Tibial nerve (tissue), 4 donors: Measurements from ENCODE around the gene GULP1. TPM values are rescaled to one million over a fixed set of nuclear protein-coding genes. Genes with fewer than 3 reads are reported as not detected.

Experiments
- DNase-seq, 2 donors: peaks; one replicate each; pipeline ENCODE4 v3.0.0-alpha.2; 2019; ENCODE audit warnings: low spot score in 2 of 2
- H3K27ac ChIP-seq, 4 donors: fragments of 200-600 bp; sonication (generic) in 3 of 4; one replicate each; pipeline ENCODE4 v1.5.1; 2017 to 2019; ENCODE audit warnings: mild to moderate bottlenecking in 1 of 4
- H3K27me3 ChIP-seq, 2 donors: fragments of 200-600 bp; sonication (generic) in 1 of 2; one replicate each; pipeline versions ENCODE4 v1.5.1 to v1.6.0; 2017 to 2019
- H3K36me3 ChIP-seq, 3 donors: fragments of 200-600 bp; sonication (generic); one replicate each; pipeline ENCODE4 v1.5.1; 2018 to 2019
- H3K4me1 ChIP-seq, 4 donors: fragments of 200-600 bp; sonication (generic) in 3 of 4; one replicate each; pipeline ENCODE4 v1.5.1; 2017 to 2019
- H3K4me3 ChIP-seq, 4 donors: fragments of 200-600 bp; sonication (generic) in 3 of 4; one replicate each; pipeline ENCODE4 v1.5.1; 2017 to 2019; ENCODE audit warnings: mild to moderate bottlenecking in 1 of 4, moderate library complexity in 1 of 4
- H3K9me3 ChIP-seq, 4 donors: fragments of 200-600 bp; sonication (generic) in 3 of 4; one replicate each; pipeline ENCODE4 v1.5.1; 2017 to 2019
- CTCF ChIP-seq, 5 experiments: fragments of 200-600 bp in 3 of 5; fragments of 450-650 bp in 2 of 5; sonication (generic) in 3 of 5; IDR thresholded peaks; one replicate each; pipeline ENCODE4 v1.5.1; 2016 to 2019; ENCODE audit warnings: antibody characterized with exemption in 5 of 5, mild to moderate bottlenecking in 3 of 5, moderate library complexity in 2 of 5
- EP300 ChIP-seq, 2 donors: sonication (generic); formaldehyde crosslinking; IDR thresholded peaks; one replicate each; pipeline ENCODE4 v1.6.1; 2017; ENCODE audit warnings: antibody characterized with exemption in 2 of 2, mild to moderate bottlenecking in 1 of 2
- POLR2A ChIP-seq, 2 donors: fragments of 450-650 bp; IDR thresholded peaks; one replicate each; pipeline ENCODE4 v1.6.1; 2017; ENCODE audit warnings: antibody characterized with exemption in 2 of 2, mild to moderate bottlenecking in 2 of 2, moderate library complexity in 2 of 2
- WGBS, 2 donors: methylation state at CpG; one replicate each; pipeline ENCODE4 v1.1.5; 2018; 5-methylcytosine and 5-hydroxymethylcytosine counted together
- total RNA-seq, 4 donors: library from RNA; depleted of rRNA; stranded (reverse); fragments of >200 nt; gene quantifications; one replicate each; pipeline ENCODE4 v1.1.0, GENCODE V29; 2016

GULP1 gene
- total RNA-seq, 4 donors from 2014 or later = 63.4 to 89.2 (median 78.1) TPM

GRCh38 chr2:188519136-188519535 lies 227.5 kb downstream of the GULP1 start:
- no peak for DNase-seq
- no peak overlapping the region for H3K27ac ChIP-seq
- no peak overlapping the region for H3K4me3 ChIP-seq
- TF ChIP-seq EP300 (IDR thresholded peaks at IDR 0.05) (no peak), POLR2A (IDR thresholded peaks at IDR 0.05) (no peak), CTCF (IDR thresholded peaks at IDR 0.05) (no peak)
- H3K9me3 ChIP-seq = no peaks in the 10 kb centered on the region
- no peaks in the 10 kb centered on the region for H3K36me3 ChIP-seq
- H3K4me1 ChIP-seq = peaks cover 0 to 8% (median 0%) of the 10 kb centered on the region in 4 donors
- H3K27me3 ChIP-seq = no peaks in the 10 kb centered on the region

GRCh38 chr2:188522517-188522916 lies 230.8 kb downstream of the GULP1 start:
- Histone ChIP-seq H3K4me1 (peaks cover 0 to 41% (median 7%) of the 10 kb centered on the region in 4 donors), H3K27ac (no peak overlapping the region), H3K9me3 (no peaks in the 10 kb centered on the region), H3K4me3 (no peak overlapping the region), H3K27me3 (no peaks in the 10 kb centered on the region), H3K36me3 (no peaks in the 10 kb centered on the region)
- no peak for DNase-seq
- no peak for TF ChIP-seq EP300 (IDR thresholded peaks at IDR 0.05)

GRCh38 chr2:188523919-188524318 lies 232.2 kb downstream of the GULP1 start:
- Histone ChIP-seq H3K4me3 (no peak overlapping the region), H3K27me3 (no peaks in the 10 kb centered on the region), H3K27ac (peak overlapping the region in 2 of 4 donors; percentile 30 to 42), H3K9me3 (no peaks in the 10 kb centered on the region), H3K36me3 (no peaks in the 10 kb centered on the region), H3K4me1 (peaks cover 0 to 51% (median 11%) of the 10 kb centered on the region in 4 donors)
- DNase-seq = no peak
- WGBS, 2 donors = 56 to 57% methylated on average over 1 of the region's 1 CpG
- TF ChIP-seq EP300 (IDR thresholded peaks at IDR 0.05) (no peak), POLR2A (IDR thresholded peaks at IDR 0.05) (no peak), CTCF (IDR thresholded peaks at IDR 0.05) (no peak)

GRCh38 chr2:188524519-188525113 lies 232.9 kb downstream of the GULP1 start:
- H3K27me3 ChIP-seq = no peaks in the 10 kb centered on the region
- H3K4me3 ChIP-seq = no peak overlapping the region
- TF ChIP-seq POLR2A (IDR thresholded peaks at IDR 0.05) (no peak), EP300 (IDR thresholded peaks at IDR 0.05) (peak in 1 of 2 donors; percentile 30), CTCF (IDR thresholded peaks at IDR 0.05) (peak; percentile 57 to 83 (median 67))
- DNase-seq = peak in 1 of 2 donors; percentile 46
- peaks cover 0 to 47% (median 11%) of the 10 kb centered on the region in 4 donors for H3K4me1 ChIP-seq
- peak overlapping the region in 2 of 4 donors; percentile 32 to 77 for H3K27ac ChIP-seq
- H3K36me3 ChIP-seq = no peaks in the 10 kb centered on the region
- H3K9me3 ChIP-seq = no peaks in the 10 kb centered on the region
- WGBS, 2 donors = 2 to 4% methylated on average over 2 of the region's 2 CpGs

- no peak overlapping the region for H3K4me3 ChIP-seq
These were observed 235.0 kb downstream of the GULP1 start for GRCh38 chr2:188526701-188527100.

More at GRCh38 chr2:188526701-188527100, 235.0 kb downstream of the GULP1 start:
- Histone ChIP-seq H3K9me3 (no peaks in the 10 kb centered on the region), H3K27me3 (no peaks in the 10 kb centered on the region), H3K4me1 (peaks cover 0 to 47% (median 11%) of the 10 kb centered on the region in 4 donors), H3K36me3 (peaks cover 0 to 9% (median 0%) of the 10 kb centered on the region in 3 donors), H3K27ac (peak overlapping the region; percentile 19 to 77 (median 46))
- DNase-seq = no peak
- TF ChIP-seq POLR2A (IDR thresholded peaks at IDR 0.05) = no peak
- no peak for TF ChIP-seq EP300 (IDR thresholded peaks at IDR 0.05)
- TF ChIP-seq CTCF (IDR thresholded peaks at IDR 0.05) = no peak
